NB4 (cell line): ENCODE measurements around the gene IGFBP5.

Experiments
- DNase-seq: peaks from one replicate; pipeline ENCODE4 v3.0.0; 2010; ENCODE audit warnings: low read depth
- H3K4me3 ChIP-seq: one replicate; pipeline ENCODE4 v1.5.1; 2011; ENCODE audit warnings: mild to moderate bottlenecking, low read depth, low read length, moderate library complexity
- CTCF ChIP-seq: IDR thresholded peaks from one replicate; pipeline ENCODE4 v1.5.1; 2012; ENCODE audit warnings: low read depth, low read length
- MAX ChIP-seq: IDR thresholded peaks from 2 replicates; pipeline ENCODE4 v1.6.1; 2011; ENCODE audit warnings: low read depth, low read length
- MYC ChIP-seq: IDR thresholded peaks from 2 replicates; pipeline ENCODE4 v1.6.1; 2011; ENCODE audit warnings: low read depth, low read length
- POLR2A ChIP-seq: IDR thresholded peaks from 2 replicates; pipeline ENCODE4 v1.6.1; 2011; ENCODE audit warnings: mild to moderate bottlenecking; ENCODE audit not compliant: insufficient read length; ENCODE audit errors: extremely low read depth

IGFBP5 gene

GRCh38 chr2:216717491-216717901 lies 22.1 kb upstream of the IGFBP5 start:
- DNase-seq, result no peak
- no peak for TF ChIP-seq CTCF
- no peak for TF ChIP-seq POLR2A
- no peak for TF ChIP-seq MYC
- no peak for TF ChIP-seq MAX
- H3K4me3 ChIP-seq, result no peak overlapping the region

- no peak overlapping the region for H3K4me3 ChIP-seq
These were observed 20.8 kb upstream of the IGFBP5 start for GRCh38 chr2:216716109-216716508.

GRCh38 chr2:216715402-216715974 lies 20.1 kb upstream of the IGFBP5 start:
- no peak overlapping the region for H3K4me3 ChIP-seq
- TF ChIP-seq CTCF, result no peak
- no peak for TF ChIP-seq POLR2A
- no peak for TF ChIP-seq MAX
- TF ChIP-seq MYC, result no peak
- DNase-seq, result no peak

More at GRCh38 chr2:216716109-216716508, 20.8 kb upstream of the IGFBP5 start:
- TF ChIP-seq MYC (no peak), MAX (no peak), CTCF (no peak), POLR2A (no peak)
- DNase-seq, result no peak

GRCh38 chr2:216714376-216714775 lies 19.0 kb upstream of the IGFBP5 start:
- no peak for TF ChIP-seq CTCF
- no peak for TF ChIP-seq POLR2A
- TF ChIP-seq MYC, result no peak
- no peak for TF ChIP-seq MAX
- no peak for DNase-seq
- no peak overlapping the region for H3K4me3 ChIP-seq

GRCh38 chr2:216713691-216714336 lies 18.5 kb upstream of the IGFBP5 start:
- DNase-seq, result no peak
- H3K4me3 ChIP-seq, result no peak overlapping the region
- TF ChIP-seq MAX, result no peak
- TF ChIP-seq POLR2A, result no peak
- TF ChIP-seq MYC, result no peak
- TF ChIP-seq CTCF, result no peak
